ENCODE results near the gene VAV3.

Gene VAV3

GRCh38 chr1:107830526-107830925 lies 134.5 kb downstream of the VAV3 start:
- no peak for DNase-seq

- DNase-seq = no peak
Measured at GRCh38 chr1:107830075-107830474, 134.9 kb downstream of the VAV3 start.

- peak in 1 of 3 experiments; percentile 68 for DNase-seq
Measured at GRCh38 chr1:107829036-107829770, 135.8 kb downstream of the VAV3 start.

GRCh38 chr1:107824946-107825345 lies 140.0 kb downstream of the VAV3 start:
- no peak for DNase-seq

- no peak for DNase-seq
Measured at GRCh38 chr1:107821340-107821739, 143.6 kb downstream of the VAV3 start.

- no peak for DNase-seq
Measured at GRCh38 chr1:107820801-107821200, 144.2 kb downstream of the VAV3 start.

- DNase-seq = no peak
Measured at GRCh38 chr1:107817935-107818334, 147.0 kb downstream of the VAV3 start.

GRCh38 chr1:107817206-107817605 lies 147.8 kb downstream of the VAV3 start:
- DNase-seq = no peak

GRCh38 chr1:107810291-107810951 lies 154.6 kb downstream of the VAV3 start:
- DNase-seq = no peak

GRCh38 chr1:107807855-107808254 lies 157.1 kb downstream of the VAV3 start:
- no peak for DNase-seq

GRCh38 chr1:107807405-107807804 lies 157.6 kb downstream of the VAV3 start:
- DNase-seq = no peak

- DNase-seq = no peak
Measured at GRCh38 chr1:107806902-107807301, 158.1 kb downstream of the VAV3 start.

- DNase-seq = no peak
Measured at GRCh38 chr1:107804741-107805140, 160.2 kb downstream of the VAV3 start.

GRCh38 chr1:107804134-107804533 lies 160.8 kb downstream of the VAV3 start:
- no peak for DNase-seq

GRCh38 chr1:107803579-107803978 lies 161.4 kb downstream of the VAV3 start:
- no peak for DNase-seq

- no peak for DNase-seq
Measured at GRCh38 chr1:107802654-107803053, 162.3 kb downstream of the VAV3 start.

- DNase-seq = no peak
Measured at GRCh38 chr1:107795994-107796393, 169.0 kb downstream of the VAV3 start.

- no peak for DNase-seq
Measured at GRCh38 chr1:107795441-107795840, 169.5 kb downstream of the VAV3 start.

- DNase-seq = no peak
Measured at GRCh38 chr1:107794571-107794970, 170.4 kb downstream of the VAV3 start.

GRCh38 chr1:107793896-107794453 lies 171.0 kb downstream of the VAV3 start:
- DNase-seq = no peak

- no peak for DNase-seq
Measured at GRCh38 chr1:107791348-107791747, 173.6 kb downstream of the VAV3 start.

- DNase-seq = no peak
Measured at GRCh38 chr1:107789817-107790524, 175.0 kb downstream of the VAV3 start.
